Right ventricle myocardium inferior (tissue), 1 donor: ENCODE measurements around the gene UBR1. TPM values are rescaled to one million over a fixed set of nuclear protein-coding genes. Genes with fewer than 3 reads are reported as not detected.
A peak's percentile ranks its signal among the peaks of the same experiment; 100 is the strongest.
"Not testable (repeated sequence)": the region's sequence is repeated elsewhere in the genome, so short reads cannot be mapped to it uniquely, and the experiment has no call there.

Source experiments
- ATAC-seq: fragments of 200-7000 bp; cut with Tn5 transposase; one replicate; pipeline ENCODE4 v1.9.1; 2020; ENCODE audit warnings: mild to moderate bottlenecking, moderate library complexity
- DNase-seq: peaks from one replicate; pipeline ENCODE4 v3.0.0; 2021; ENCODE audit errors: missing footprints
- intact Hi-C: fragments of 100-400 bp; cut with DNase I; formaldehyde crosslinking; loops from one replicate; pipeline ENCODE4 v1.11.0; 2022
- total RNA-seq: library from RNA; stranded (reverse); fragmentation: NEBNext Ultra II Directional; extraction: Animal tissue kit (Norgen Biotek cat#: 25700); gene quantifications from one replicate; pipeline ENCODE4 v1.2.1, GENCODE V29; 2021
- donor health status: DM: no; HTN: yes; CAD: no; lungs with severe emphysema.

The UBR1 gene
- total RNA-seq, 1 donor from 2014 or later = 20.2 TPM

- ATAC-seq (no peak), DNase-seq (no peak)
- intact Hi-C loops = no loop called here
These were observed 172.9 kb downstream of the UBR1 start for GRCh38 chr15:42932833-42933515.

GRCh38 chr15:42931702-42932486, 173.9 kb downstream of the UBR1 start:
- DNase-seq (no peak), ATAC-seq (no peak)
- intact Hi-C loops = no loop called here

- intact Hi-C loops = loop anchor here (10.0 kb wide), 1 partner anchor 195 kb away; the partner anchor contains the start of gene CDAN1
- ATAC-seq (no peak), DNase-seq (no peak)
These were observed 176.5 kb downstream of the UBR1 start for GRCh38 chr15:42929306-42929848.

- intact Hi-C loops = loop anchor here (5.0 to 10.0 kb wide), 2 partner anchors 119 to 187 kb away; partner anchors contain the start of gene CDAN1
- DNase-seq (no peak), ATAC-seq (no peak)
These were observed 184.5 kb downstream of the UBR1 start for GRCh38 chr15:42921342-42921731.

GRCh38 chr15:42920519-42921341, 185.1 kb downstream of the UBR1 start, which contains the start of gene TTBK2:
Gene TTBK2, minus strand, starts transcription at chr15:42920778. Its CDS starts 42,161 bp downstream, at chr15:42878617.
- DNase-seq = peak; percentile 98
- intact Hi-C loops = loop anchor here (5.0 to 10.0 kb wide), 2 partner anchors 118 to 186 kb away; partner anchors contain the start of gene CDAN1

GRCh38 chr15:42919799-42920518, 185.9 kb downstream of the UBR1 start:
- intact Hi-C loops = loop anchor here (5.0 to 10.0 kb wide), 2 partner anchors 118 to 185 kb away; partner anchors contain the start of gene CDAN1
- ATAC-seq (peak; percentile 20), DNase-seq (peak; percentile 71)

More at GRCh38 chr15:42920519-42921341, 185.1 kb downstream of the UBR1 start, which contains the start of gene TTBK2:
- ATAC-seq = peak; percentile 99

GRCh38 chr15:42919308-42919707, 186.5 kb downstream of the UBR1 start:
- no peak for DNase-seq
- ATAC-seq = no peak
- intact Hi-C loops = no loop called here

- intact Hi-C loops = no loop called here
- ATAC-seq = no peak
- DNase-seq = no peak
These were observed 187.8 kb downstream of the UBR1 start for GRCh38 chr15:42918047-42918446.

- intact Hi-C loops = no loop called here
- no peak for DNase-seq
- no peak for ATAC-seq
These were observed 190.1 kb downstream of the UBR1 start for GRCh38 chr15:42915654-42916315.

GRCh38 chr15:42914728-42915497, 190.9 kb downstream of the UBR1 start:
- ATAC-seq (no peak), DNase-seq (no peak)
- intact Hi-C loops = no loop called here

- intact Hi-C loops = no loop called here
- DNase-seq (no peak), ATAC-seq (no peak)
These were observed 194.7 kb downstream of the UBR1 start for GRCh38 chr15:42911058-42911592.

GRCh38 chr15:42908538-42908937, 197.3 kb downstream of the UBR1 start:
- intact Hi-C loops = no loop called here
- DNase-seq (no peak), ATAC-seq (no peak)

GRCh38 chr15:42903388-42904324, 202.2 kb downstream of the UBR1 start:
- no peak for DNase-seq
- ATAC-seq = peak; percentile 8
- intact Hi-C loops = no loop called here

- intact Hi-C loops, DNase-seq: not testable (repeated sequence)
These were observed 211.9 kb downstream of the UBR1 start for GRCh38 chr15:42893911-42894310.

More at GRCh38 chr15:42893911-42894310, 211.9 kb downstream of the UBR1 start:
- not testable (repeated sequence) for ATAC-seq
